ENCODE measurements around the gene USP48. TPM values are rescaled to one million over a fixed set of nuclear protein-coding genes. Genes with fewer than 3 reads are reported as not detected.

USP48 gene
- total and polyA plus RNA-seq, 7 donors = 12.6 to 77.0 (median 47.1) TPM

- no peaks in the 10 kb centered on the region for H3K4me1 ChIP-seq
- TF ChIP-seq POLR2A (IDR thresholded peaks at IDR 0.05) = no peak
- TF ChIP-seq, protein P1, sequence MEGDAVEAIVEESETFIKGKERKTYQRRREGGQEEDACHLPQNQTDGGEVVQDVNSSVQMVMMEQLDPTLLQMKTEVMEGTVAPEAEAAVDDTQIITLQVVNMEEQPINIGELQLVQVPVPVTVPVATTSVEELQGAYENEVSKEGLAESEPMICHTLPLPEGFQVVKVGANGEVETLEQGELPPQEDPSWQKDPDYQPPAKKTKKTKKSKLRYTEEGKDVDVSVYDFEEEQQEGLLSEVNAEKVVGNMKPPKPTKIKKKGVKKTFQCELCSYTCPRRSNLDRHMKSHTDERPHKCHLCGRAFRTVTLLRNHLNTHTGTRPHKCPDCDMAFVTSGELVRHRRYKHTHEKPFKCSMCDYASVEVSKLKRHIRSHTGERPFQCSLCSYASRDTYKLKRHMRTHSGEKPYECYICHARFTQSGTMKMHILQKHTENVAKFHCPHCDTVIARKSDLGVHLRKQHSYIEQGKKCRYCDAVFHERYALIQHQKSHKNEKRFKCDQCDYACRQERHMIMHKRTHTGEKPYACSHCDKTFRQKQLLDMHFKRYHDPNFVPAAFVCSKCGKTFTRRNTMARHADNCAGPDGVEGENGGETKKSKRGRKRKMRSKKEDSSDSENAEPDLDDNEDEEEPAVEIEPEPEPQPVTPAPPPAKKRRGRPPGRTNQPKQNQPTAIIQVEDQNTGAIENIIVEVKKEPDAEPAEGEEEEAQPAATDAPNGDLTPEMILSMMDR (IDR thresholded peaks at IDR 0.05) = no peak
- no peak for TF ChIP-seq EP300 (IDR thresholded peaks at IDR 0.05)
- no peak for TF ChIP-seq POLR2AphosphoS5 (IDR thresholded peaks at IDR 0.05)
- no peaks in the 10 kb centered on the region for H3K36me3 ChIP-seq
- no peak overlapping the region for H3K27ac ChIP-seq
- no peaks in the 10 kb centered on the region for H3K9me3 ChIP-seq
- intact Hi-C loops (cut with DNase I) = no loop called here
- no peak overlapping the region for H3K4me3 ChIP-seq
- WGBS, 2 donors = 90% methylated on average over 5 of the region's 5 CpGs
- no peak for DNase-seq
- peaks cover 3 to 78% (median 8%) of the 10 kb centered on the region in 3 donors for H3K27me3 ChIP-seq
Observed at GRCh38 chr1:21643624-21644023, 139.3 kb downstream of the USP48 start.

DNA sequence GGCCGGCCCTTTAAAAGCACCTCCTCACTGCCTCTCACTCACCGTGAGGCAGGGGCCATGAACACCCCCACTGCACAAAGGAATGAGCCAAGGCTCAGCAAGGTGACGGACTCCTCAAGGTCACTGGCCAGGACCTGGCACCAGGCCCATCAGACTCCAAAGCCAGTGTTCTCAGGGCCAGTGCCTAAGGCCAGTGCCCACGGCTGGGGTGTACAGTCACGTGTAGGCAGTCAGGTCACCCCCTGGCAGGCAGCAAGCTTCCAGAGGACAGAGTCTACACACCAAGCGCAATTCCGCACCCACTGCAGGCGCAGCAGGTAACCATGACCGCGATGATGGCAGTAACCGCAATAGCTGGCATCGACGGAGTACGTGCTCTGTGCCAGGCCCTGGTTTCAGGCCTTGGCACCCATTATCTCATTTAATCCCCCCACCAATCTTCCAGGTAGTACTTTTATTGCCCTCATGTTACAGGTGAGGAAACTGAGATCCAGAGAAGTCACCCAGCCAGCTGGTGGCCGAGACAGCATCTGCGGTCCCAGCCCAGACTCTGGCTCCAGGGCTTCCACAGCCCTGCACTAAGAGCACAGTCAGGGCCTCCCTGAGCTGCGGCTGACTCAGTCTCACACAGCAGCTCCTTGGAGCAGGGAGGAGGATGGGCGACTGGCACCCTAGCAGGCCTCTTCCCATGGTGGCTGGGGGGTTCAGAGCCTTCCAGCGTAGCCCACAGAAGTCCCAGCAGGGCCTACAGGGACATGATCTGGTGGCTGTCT lies 140.8 kb downstream of the USP48 start:
- H3K9me3 ChIP-seq = no peaks in the 10 kb centered on the region
- H3K27ac ChIP-seq = no peak overlapping the region
- WGBS, 2 donors = 88 to 91% methylated on average over 19 of the region's 19 CpGs
- H3K4me3 ChIP-seq = no peak overlapping the region
- no peak for DNase-seq
- no peaks in the 10 kb centered on the region for H3K36me3 ChIP-seq
- H3K4me1 ChIP-seq = no peaks in the 10 kb centered on the region
- peaks cover 0 to 63% (median 0%) of the 10 kb centered on the region in 3 donors for H3K27me3 ChIP-seq
- intact Hi-C loops (cut with DNase I) = no loop called here
- TF ChIP-seq POLR2A (IDR thresholded peaks at IDR 0.05) (no peak), POLR2AphosphoS5 (IDR thresholded peaks at IDR 0.05) (no peak), EP300 (IDR thresholded peaks at IDR 0.05) (no peak)
- TF ChIP-seq, protein P1 (IDR thresholded peaks at IDR 0.05) = no peak

DNA sequence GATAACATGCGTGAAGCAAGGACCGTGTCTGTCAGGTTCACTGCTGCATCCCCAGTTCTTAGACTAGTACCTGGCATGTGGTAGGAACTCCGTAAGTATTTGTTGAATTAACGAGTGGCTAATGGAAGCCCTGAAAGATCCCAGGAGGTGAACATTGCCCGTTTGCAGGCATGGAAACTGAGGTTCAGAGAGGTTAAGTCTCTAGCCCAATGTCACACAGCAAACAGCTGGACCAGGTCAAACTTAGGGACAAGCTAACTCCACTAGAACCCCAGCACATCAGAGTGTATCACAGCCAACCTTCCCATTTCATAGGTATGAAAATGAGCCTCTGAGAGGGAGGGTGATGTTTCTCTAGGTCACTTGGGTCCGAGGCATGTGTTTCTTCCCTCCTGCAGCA lies 141.4 kb downstream of the USP48 start:
- TF ChIP-seq POLR2AphosphoS5 (IDR thresholded peaks at IDR 0.05) = no peak
- no peak for TF ChIP-seq EP300 (IDR thresholded peaks at IDR 0.05)
- no peak for TF ChIP-seq POLR2A (IDR thresholded peaks at IDR 0.05)
- TF ChIP-seq, protein P1 (IDR thresholded peaks at IDR 0.05) = no peak
- Histone ChIP-seq H3K4me3 (no peak overlapping the region), H3K36me3 (no peaks in the 10 kb centered on the region), H3K4me1 (no peaks in the 10 kb centered on the region), H3K27ac (no peak overlapping the region), H3K9me3 (no peaks in the 10 kb centered on the region), H3K27me3 (peaks cover 0 to 57% (median 0%) of the 10 kb centered on the region in 3 donors)
- 83 to 89% methylated on average over 6 of the region's 6 CpGs for WGBS, 2 donors
- DNase-seq = no peak
- intact Hi-C loops (cut with DNase I) = no loop called here

DNA sequence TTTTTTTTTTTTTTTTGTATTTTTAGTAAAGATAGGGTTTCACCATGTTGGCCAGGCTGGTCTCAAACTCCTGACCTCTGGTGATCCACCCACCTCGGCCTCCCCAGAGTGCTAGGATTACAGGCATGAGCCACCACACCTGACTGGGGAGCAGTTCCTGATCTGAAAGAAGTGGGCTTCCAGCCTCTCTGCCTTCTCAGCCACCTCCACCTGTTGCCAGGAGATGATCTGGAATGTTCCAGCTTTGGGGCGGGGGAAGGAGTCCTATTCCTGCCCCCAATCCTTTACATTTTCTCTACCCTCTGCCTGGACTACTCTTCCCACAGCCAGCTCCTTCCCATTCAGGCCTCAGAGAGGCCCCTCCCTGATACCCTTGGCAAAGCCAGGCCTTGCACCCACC lies 141.9 kb downstream of the USP48 start:
- no peak for DNase-seq
- TF ChIP-seq EP300 (IDR thresholded peaks at IDR 0.05) = no peak
- H3K4me1 ChIP-seq = no peaks in the 10 kb centered on the region
- intact Hi-C loops (cut with DNase I) = no loop called here
- no peak overlapping the region for H3K27ac ChIP-seq
- WGBS, 2 donors = 93% methylated on average over 2 of the region's 2 CpGs
- no peak overlapping the region for H3K4me3 ChIP-seq
- H3K36me3 ChIP-seq = no peaks in the 10 kb centered on the region
- peaks cover 0 to 52% (median 0%) of the 10 kb centered on the region in 3 donors for H3K27me3 ChIP-seq
- H3K9me3 ChIP-seq = no peaks in the 10 kb centered on the region

DNA sequence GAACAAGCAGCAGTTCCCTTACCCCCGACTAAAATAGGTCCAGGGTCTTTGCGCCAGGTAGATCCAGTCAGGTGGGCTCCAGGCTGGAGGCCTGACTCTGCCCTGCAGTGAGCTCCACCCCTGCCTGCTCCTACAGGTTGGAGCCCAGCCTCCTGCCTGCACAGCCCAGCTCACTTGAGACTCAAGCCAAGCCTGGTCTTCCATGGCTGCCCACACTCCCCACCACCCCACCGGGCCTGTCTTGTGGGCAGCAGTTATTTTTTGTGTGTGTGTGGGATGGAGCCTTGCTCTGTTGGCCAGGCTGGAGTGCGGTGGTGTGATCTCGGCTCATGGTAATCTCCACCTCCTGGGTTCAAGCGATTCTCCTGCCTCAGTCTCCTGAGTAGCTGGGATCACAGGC lies 142.3 kb downstream of the USP48 start:
- Histone ChIP-seq H3K4me1 (no peaks in the 10 kb centered on the region), H3K27me3 (peaks cover 0 to 48% (median 0%) of the 10 kb centered on the region in 3 donors), H3K4me3 (no peak overlapping the region), H3K36me3 (no peaks in the 10 kb centered on the region), H3K27ac (no peak overlapping the region), H3K9me3 (no peaks in the 10 kb centered on the region)
- DNase-seq = no peak
- whole genome bisulfite sequencing, 2 donors = 95 to 96% methylated on average over 6 of the region's 6 CpGs
- intact Hi-C loops (cut with DNase I) = no loop called here
- TF ChIP-seq, protein P1 (IDR thresholded peaks at IDR 0.05) = no peak
- TF ChIP-seq POLR2AphosphoS5 (IDR thresholded peaks at IDR 0.05) = no peak
- no peak for TF ChIP-seq EP300 (IDR thresholded peaks at IDR 0.05)
- TF ChIP-seq POLR2A (IDR thresholded peaks at IDR 0.05) = no peak
